NCI-H128 (cell line): Measurements from ENCODE around the gene SERPINB7.

Source experiments
- DNase-seq: peaks from one replicate; lab custom pipeline; 2025; ENCODE audit not compliant: unreplicated experiment; lab: John Stamatoyannopoulos, UW

Gene SERPINB7

GRCh38 chr18:63784787-63785452 lies 9.7 kb downstream of the SERPINB7 start:
- DNase-seq: no peak

GRCh38 chr18:63787673-63788072 lies 12.5 kb downstream of the SERPINB7 start:
- no peak for DNase-seq

GRCh38 chr18:63788447-63789096 lies 13.4 kb downstream of the SERPINB7 start:
- no peak for DNase-seq

- no peak for DNase-seq
These were observed 14.1 kb downstream of the SERPINB7 start for GRCh38 chr18:63789327-63789726.

GRCh38 chr18:63795606-63796005 lies 20.4 kb downstream of the SERPINB7 start:
- no peak for DNase-seq

GRCh38 chr18:63799189-63799588 lies 24.0 kb downstream of the SERPINB7 start:
- no peak for DNase-seq

- no peak for DNase-seq
These were observed 26.1 kb downstream of the SERPINB7 start for GRCh38 chr18:63801343-63801742.

GRCh38 chr18:63808125-63808524 lies 32.9 kb downstream of the SERPINB7 start:
- no peak for DNase-seq

- no peak for DNase-seq
These were observed 42.3 kb downstream of the SERPINB7 start for GRCh38 chr18:63817441-63818051.

GRCh38 chr18:63818212-63818611 lies 43.0 kb downstream of the SERPINB7 start:
- no peak for DNase-seq

GRCh38 chr18:63819786-63820185 lies 44.6 kb downstream of the SERPINB7 start:
- no peak for DNase-seq

- no peak for DNase-seq
These were observed 45.5 kb downstream of the SERPINB7 start for GRCh38 chr18:63820694-63821093.

- no peak for DNase-seq
These were observed 48.5 kb downstream of the SERPINB7 start for GRCh38 chr18:63823516-63824219.

GRCh38 chr18:63824220-63824525 lies 49.0 kb downstream of the SERPINB7 start:
- DNase-seq: no peak

GRCh38 chr18:63828120-63828519 lies 52.9 kb downstream of the SERPINB7 start:
- no peak for DNase-seq

GRCh38 chr18:63828656-63829055 lies 53.4 kb downstream of the SERPINB7 start:
- no peak for DNase-seq

- no peak for DNase-seq
These were observed 54.7 kb downstream of the SERPINB7 start for GRCh38 chr18:63829886-63830285.

GRCh38 chr18:63831080-63831788 lies 56.0 kb downstream of the SERPINB7 start:
- DNase-seq: no peak

- no peak for DNase-seq
These were observed 57.3 kb downstream of the SERPINB7 start for GRCh38 chr18:63832470-63832869.

- no peak for DNase-seq
These were observed 59.4 kb downstream of the SERPINB7 start for GRCh38 chr18:63834471-63835113.

- DNase-seq: no peak
These were observed 61.2 kb downstream of the SERPINB7 start for GRCh38 chr18:63836456-63836855.
